ENCODE data around the gene GPC2. TPM values are rescaled to one million over a fixed set of nuclear protein-coding genes. Genes with fewer than 3 reads are reported as not detected.
"Not testable (repeated sequence)": the region's sequence is repeated elsewhere in the genome, so short reads cannot be mapped to it uniquely, and the experiment has no call there.

GPC2 gene
- total RNA-seq, 1 donor from 2014 or later, result 0.77 TPM

- TF ChIP-seq CTCF (IDR thresholded peaks at IDR 0.05), result no peak
- intact Hi-C loops (cut with DNase I), result no loop called here
- H3K27ac ChIP-seq, result no peak overlapping the region
- H3K9me3 ChIP-seq, result no peaks in the 10 kb centered on the region
- peaks cover 64% of the 10 kb centered on the region for H3K4me1 ChIP-seq
- no peak for DNase-seq
- no peaks in the 10 kb centered on the region for H3K27me3 ChIP-seq (ENCODE audit: low read depth)
- H3K4me3 ChIP-seq, result no peak overlapping the region
- no peak for ATAC-seq
- peaks cover 45% of the 10 kb centered on the region for H3K36me3 ChIP-seq
Measured at GRCh38 chr7:100152937-100153666, 24.1 kb downstream of the GPC2 start.

DNA sequence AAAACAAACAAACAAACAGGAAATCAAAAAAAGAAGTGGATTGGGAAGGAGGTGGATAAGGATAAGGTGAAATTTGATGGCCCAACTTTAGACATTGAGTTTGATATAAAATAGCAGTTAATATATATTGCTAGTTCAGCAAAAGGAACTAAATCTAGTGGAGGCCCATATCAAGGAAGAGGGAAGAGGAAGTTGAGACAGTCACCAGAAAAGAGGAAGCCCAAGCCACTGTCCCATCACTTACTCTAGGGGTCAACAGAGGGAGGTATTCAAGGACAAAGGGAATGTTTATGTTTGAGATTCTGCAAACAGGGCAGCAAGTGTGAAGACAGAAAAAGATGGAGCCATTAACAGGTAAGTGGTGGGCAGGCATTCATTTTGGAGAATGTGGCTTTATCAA is 24.8 kb downstream of the GPC2 start:
- peaks cover 45% of the 10 kb centered on the region for H3K36me3 ChIP-seq
- peak overlapping the region; percentile 18 for H3K27ac ChIP-seq
- DNase-seq, result no peak
- TF ChIP-seq CTCF (IDR thresholded peaks at IDR 0.05), result no peak
- no peaks in the 10 kb centered on the region for H3K27me3 ChIP-seq (ENCODE audit: low read depth)
- H3K4me1 ChIP-seq, result peaks cover 62% of the 10 kb centered on the region
- H3K4me3 ChIP-seq, result no peak overlapping the region
- no peak for ATAC-seq
- H3K9me3 ChIP-seq, result no peaks in the 10 kb centered on the region
- intact Hi-C loops (cut with DNase I), result no loop called here

GRCh38 chr7:100148559-100149328 is 28.4 kb downstream of the GPC2 start, which contains the start of gene LAMTOR4:
TSS of gene LAMTOR4 (plus strand) at chr7:100148918. CDS start at chr7:100148973, 55 bp downstream.
- TF ChIP-seq CTCF (IDR thresholded peaks at IDR 0.05), result no peak
- DNase-seq (peak; percentile 99), ATAC-seq (peak; percentile 99 to 100)
- peak within 1 kb of the TSS; percentile 86 for H3K27ac ChIP-seq
- H3K27me3 ChIP-seq (ENCODE audit: low read depth), result no peaks in the 10 kb centered on the region
- peaks cover 40% of the 10 kb centered on the region for H3K4me1 ChIP-seq
- intact Hi-C loops (cut with DNase I), result no loop called here
- H3K9me3 ChIP-seq, result no peaks in the 10 kb centered on the region
- H3K4me3 ChIP-seq, result peak within 1 kb of the TSS; percentile 79
- H3K36me3 ChIP-seq, result peaks cover 10% of the 10 kb centered on the region

GRCh38 chr7:100148225-100148558 is 29.0 kb downstream of the GPC2 start:
- intact Hi-C loops (cut with DNase I), result no loop called here
- ATAC-seq, result no peak
- peak overlapping the region; percentile 86 for H3K27ac ChIP-seq
- H3K4me1 ChIP-seq, result peaks cover 35% of the 10 kb centered on the region
- peak overlapping the region; percentile 79 for H3K4me3 ChIP-seq
- peaks cover 4% of the 10 kb centered on the region for H3K36me3 ChIP-seq
- DNase-seq, result no peak
- no peak for TF ChIP-seq CTCF (IDR thresholded peaks at IDR 0.05)
- no peaks in the 10 kb centered on the region for H3K27me3 ChIP-seq (ENCODE audit: low read depth)
- H3K9me3 ChIP-seq, result no peaks in the 10 kb centered on the region

DNA sequence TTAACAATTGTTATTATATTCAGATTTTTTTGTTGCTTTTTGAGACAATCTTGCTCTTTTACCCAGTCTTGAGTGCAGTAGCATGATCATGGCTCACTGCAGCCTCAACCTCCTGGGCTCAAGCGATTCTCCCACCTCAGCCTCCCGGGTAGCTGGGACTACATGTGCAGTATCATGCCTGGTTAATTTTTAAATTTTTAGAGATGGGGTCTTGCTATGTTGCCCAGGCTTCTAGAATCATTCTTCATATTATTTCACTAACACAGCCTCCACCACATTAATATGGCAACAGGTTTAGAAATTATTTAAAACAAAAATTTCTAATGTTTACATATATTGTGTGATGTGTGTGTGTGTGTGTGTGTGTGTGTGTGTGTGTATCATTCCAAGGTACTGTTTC is 29.9 kb downstream of the GPC2 start:
- Histone ChIP-seq H3K27me3 (ENCODE audit: low read depth) (no peaks in the 10 kb centered on the region), H3K9me3 (no peaks in the 10 kb centered on the region), H3K27ac (no peak overlapping the region), H3K4me3 (no peak overlapping the region), H3K36me3 (no peaks in the 10 kb centered on the region), H3K4me1 (peaks cover 26% of the 10 kb centered on the region)
- DNase-seq (no peak), ATAC-seq (no peak)
- TF ChIP-seq CTCF (IDR thresholded peaks at IDR 0.05), result no peak
- intact Hi-C loops (cut with DNase I), result no loop called here

- intact Hi-C loops (cut with DNase I); H3K9me3 ChIP-seq; DNase-seq; ATAC-seq; H3K36me3 ChIP-seq; H3K27me3 ChIP-seq (ENCODE audit: low read depth); H3K4me3 ChIP-seq; H3K27ac ChIP-seq: not testable (repeated sequence)
- H3K4me1 ChIP-seq, result peaks cover 19% of the 10 kb centered on the region
Measured at GRCh38 chr7:100146350-100146749, 30.8 kb downstream of the GPC2 start.
